Skeletal muscle cell (primary cell): ENCODE measurements around the gene ZDHHC24.
A peak's percentile ranks its signal among the peaks of the same experiment; 100 is the strongest.
"Not testable (repeated sequence)": the region's sequence is repeated elsewhere in the genome, so short reads cannot be mapped to it uniquely, and the experiment has no call there.

Experiments
- DNase-seq: peaks from one replicate; pipeline ENCODE4 v3.0.0-alpha.2; 2010; ENCODE audit warnings: low read depth
- H3K4me3 ChIP-seq: 2 replicates; pipeline ENCODE4 v1.5.1; 2011; ENCODE audit warnings: low read depth, mild to moderate bottlenecking, control low read depth, low read length, moderate library complexity

The ZDHHC24 gene

DNA sequence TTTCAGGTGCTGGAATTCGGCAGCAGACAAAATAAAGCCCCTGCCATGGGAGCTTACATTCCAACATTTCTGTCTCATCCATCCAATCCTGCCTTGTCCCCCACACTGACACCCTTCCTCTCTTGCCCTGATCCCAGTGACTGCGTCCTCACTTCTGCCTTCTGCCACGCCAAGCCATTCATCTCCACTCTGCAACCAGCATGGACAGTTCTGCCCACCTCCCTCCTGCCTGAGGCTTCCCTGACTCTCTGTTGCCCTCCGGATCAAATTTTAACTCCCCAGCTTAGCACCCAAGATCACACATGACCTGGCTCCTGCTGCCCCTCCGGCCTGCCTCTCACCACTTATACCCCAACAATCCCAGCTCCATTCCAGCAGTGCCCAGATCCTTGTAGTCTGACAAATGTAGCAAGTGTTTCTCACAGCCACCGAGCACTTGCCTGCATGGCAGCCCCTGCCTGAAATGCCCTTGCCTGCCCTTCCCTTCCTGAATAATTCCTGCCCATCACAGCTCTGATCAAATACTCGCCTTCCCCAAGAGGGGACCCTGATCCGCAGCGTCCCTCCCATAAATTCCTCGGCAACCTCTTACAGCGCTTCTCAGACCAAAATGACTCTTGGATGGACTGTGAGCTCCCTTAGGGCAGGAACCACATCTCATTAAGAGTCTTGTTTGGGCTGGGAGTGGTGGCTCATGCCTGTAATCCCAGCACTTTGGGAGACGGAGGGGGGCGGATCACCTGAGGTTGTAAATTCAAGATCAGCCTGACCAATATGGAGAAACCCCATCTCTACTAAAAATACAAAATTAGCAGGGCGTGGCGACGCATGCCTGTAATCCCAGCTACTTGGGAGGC is 3.2 kb upstream of the ZDHHC24 start:
- DNase-seq, result no peak
- H3K4me3 ChIP-seq, result no peak overlapping the region

DNA sequence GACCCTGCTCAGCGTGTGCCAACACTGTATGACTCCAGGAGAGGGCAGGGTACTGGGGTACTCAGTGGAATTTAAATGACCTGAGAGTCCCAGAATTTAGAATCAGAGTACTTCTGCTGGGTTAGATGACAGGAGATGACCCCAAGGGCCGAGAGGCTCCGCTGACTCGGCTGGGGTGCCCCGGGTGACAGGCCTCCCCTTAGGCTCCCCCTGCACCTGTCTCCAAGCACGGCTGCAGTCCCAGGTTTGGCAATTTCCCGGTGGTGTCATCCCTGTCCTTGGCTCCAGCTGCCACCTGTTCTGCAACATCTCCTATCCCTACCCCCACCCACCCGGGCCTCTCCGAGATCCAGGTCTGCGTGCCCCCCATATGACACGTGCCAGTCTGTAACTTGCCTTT is 2.2 kb upstream of the ZDHHC24 start:
- no peak for DNase-seq
- no peak overlapping the region for H3K4me3 ChIP-seq

DNA sequence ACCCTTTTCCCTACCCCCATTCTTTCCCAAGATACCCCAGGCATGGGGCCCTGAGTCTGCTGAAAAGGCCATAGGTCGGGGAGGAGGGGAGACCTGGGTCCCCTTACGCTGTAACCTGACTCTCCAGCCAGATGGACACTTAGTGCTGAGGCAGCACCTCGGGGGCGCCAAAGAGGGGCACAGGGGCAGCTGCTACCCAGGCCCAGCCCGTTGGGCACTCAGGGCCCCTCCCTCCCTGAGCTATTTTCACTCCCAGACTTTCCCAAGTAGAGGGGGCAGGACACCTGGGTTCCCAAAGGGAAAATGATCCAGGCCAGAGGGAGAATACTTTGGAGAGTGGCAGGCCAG is 1.8 kb upstream of the ZDHHC24 start:
- DNase-seq, result no peak
- no peak overlapping the region for H3K4me3 ChIP-seq

DNA sequence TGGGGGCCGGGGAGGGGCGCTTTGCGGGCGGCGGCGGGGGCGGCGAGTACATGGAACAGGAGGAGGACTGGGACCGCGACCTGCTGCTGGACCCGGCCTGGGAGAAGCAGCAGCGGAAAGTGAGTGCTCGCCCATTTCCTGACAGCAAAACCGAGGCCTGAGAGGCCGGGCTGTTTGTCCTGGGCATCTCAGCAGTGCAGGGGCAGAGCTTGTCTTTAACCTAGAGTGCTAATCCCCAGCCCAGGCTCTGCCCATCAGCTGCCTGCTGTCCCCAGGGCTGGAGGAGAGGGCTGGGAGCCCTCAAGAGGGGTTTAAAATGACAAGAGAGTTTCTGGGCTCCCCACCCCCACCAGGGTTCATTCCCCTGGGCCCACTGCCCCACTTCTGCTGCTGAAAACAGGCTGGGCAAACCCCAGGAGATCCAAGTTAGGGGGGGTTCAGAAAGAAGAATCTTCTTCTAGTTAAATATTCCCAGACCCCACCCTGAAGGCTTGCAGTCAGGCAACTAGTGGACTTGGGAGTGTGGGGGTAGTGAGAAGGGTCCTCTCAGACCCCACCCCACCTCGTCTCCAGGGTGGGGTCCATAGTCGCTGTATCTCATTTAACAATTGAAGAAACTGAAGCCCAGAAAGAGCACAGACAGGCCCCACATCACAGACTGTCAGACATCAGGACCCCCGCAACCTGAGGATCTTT is 1.3 kb upstream of the ZDHHC24 start:
- DNase-seq, result no peak
- no peak overlapping the region for H3K4me3 ChIP-seq

DNA sequence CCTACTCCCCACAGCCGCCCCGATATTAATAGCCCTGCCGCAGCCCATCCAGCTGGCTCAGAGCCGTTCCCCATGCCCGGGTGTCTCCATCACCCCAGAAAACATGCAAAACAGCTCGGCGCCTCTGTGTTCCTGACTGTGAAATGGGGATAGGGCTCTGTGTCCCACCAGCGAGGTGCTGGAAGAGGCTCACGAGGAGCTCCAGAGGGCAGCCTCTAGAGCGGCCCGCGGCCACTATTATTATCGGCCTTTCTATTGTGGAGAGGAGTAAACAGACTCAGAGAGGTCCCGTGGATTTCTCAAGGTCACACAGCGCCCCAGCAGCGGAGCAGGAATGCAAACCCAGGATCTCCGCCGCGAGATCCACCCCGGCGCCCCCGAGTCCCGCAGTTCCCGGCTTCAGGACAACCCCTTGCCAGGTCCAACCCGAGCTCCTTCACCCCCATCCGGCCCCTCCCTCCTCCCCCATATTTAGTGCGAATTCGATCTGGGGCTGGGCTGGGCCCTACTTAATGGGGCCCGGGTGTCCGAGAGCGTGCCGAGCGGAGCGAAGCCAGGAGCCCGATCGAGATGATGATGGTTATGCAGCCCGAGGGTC is 619 bp upstream of the ZDHHC24 start, which contains the start of gene ACTN3:
ACTN3 (plus strand) TSS at position 536 of the 598 bp plus-strand sequence; CDS start at position 571, 35 bp downstream.
- peak; percentile 6 for DNase-seq
- peak within 1 kb of the TSS; percentile 80 for H3K4me3 ChIP-seq

DNA sequence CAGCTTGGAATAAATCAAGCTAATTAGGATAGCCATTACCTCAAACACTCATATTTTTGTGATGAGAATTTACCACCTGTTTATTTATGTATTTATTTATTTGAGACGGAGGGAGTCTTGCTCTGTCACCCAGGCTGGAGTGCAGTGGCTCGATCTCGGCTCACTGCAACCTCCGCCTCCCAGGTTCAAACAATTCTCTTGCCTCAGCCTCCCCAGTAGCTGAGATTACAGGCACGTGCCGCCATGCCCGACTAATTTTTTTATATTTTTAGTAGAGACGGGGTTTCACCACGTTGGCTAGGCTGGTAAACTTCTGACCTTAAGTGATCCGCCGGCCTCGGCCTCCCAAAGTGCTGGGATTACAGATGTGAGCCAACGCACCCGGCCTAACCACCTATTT is 896 bp downstream of the ZDHHC24 start:
- not testable (repeated sequence) for DNase-seq

DNA sequence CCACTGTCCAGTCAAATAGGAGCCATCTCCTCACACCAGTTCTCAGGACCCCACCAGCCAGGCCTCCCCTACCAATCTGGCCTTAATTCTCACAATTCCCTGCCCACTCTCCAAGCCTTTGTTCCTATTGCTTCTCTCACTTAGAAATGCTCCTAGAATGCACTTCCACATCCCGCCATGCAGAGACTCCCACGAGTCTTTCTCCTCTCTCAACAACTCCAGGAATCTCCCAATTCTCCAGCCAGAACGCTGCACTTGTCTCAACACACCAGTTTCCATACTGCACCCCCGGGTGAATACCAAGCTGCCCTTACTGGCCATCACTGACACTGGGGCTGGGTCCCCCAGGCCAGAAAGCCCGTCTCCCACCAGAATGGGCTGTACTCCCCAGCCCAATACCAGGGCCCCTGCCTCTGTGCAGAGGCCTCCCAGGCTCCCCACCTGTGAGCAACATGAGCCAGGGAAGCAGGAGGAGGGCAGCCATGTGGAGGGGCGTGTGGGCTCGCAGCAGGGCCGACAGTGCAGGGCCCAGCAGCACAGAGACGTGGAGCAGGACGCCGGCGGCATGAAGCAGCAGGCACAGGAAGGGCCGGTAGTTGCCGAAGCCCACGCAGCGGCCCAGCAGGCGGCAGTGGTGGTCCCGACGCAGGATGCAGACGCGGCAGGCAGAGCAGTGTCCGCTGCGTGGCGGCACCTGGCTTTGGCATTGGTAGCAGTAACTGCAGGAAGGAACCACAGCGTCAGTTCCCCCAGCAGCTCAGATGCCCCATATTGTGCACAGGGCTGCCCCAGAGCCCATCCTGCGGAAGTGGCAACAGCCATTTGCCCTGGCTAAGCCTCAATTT is 2.4 kb downstream of the ZDHHC24 start:
- H3K4me3 ChIP-seq, result no peak overlapping the region
- DNase-seq, result peak; percentile 9

More for the DNA sequence above, 896 bp downstream of the ZDHHC24 start:
- H3K4me3 ChIP-seq, result peak overlapping the region; percentile 80

DNA sequence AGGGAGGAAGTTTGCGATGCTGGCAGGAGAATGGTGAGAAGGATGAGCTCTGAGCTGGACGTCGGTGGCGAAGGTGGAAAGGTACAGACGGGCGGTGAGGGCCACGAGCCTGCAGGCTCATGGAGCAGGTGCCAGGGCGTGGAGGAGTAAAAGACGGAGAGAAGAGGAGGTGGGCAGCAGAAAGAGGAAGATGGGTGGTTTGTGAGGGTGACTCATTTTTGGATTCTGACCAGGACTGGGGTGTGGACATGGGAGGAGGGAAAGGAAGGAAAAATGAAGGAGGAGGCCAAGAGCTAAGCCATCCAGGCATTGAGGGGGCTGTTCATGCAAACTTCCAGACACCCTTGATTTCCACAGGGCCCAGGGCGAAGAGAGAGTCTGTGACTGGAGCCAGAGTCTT is 3.5 kb downstream of the ZDHHC24 start:
- H3K4me3 ChIP-seq, result no peak overlapping the region
- no peak for DNase-seq

DNA sequence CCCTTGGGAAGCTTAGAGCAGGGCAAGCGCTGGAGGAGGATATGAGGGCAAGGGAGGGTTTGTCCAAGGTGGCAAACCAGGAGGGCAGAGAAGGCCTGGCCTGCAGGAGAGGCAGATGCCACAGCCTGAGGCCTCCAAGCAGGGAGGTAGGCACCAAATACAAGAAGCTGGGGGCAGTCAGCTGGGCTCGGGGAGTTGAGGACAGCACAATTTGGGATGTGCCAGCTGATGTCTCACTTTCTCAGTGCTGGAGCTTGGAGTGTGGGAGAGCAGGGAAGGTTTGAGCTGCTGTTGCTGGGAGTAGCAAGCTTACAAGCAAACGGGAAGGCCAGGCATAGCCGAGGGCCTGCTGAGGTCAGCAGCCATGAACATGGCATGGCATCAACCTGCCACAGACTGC is 4.0 kb downstream of the ZDHHC24 start:
- DNase-seq, result no peak
- no peak overlapping the region for H3K4me3 ChIP-seq

DNA sequence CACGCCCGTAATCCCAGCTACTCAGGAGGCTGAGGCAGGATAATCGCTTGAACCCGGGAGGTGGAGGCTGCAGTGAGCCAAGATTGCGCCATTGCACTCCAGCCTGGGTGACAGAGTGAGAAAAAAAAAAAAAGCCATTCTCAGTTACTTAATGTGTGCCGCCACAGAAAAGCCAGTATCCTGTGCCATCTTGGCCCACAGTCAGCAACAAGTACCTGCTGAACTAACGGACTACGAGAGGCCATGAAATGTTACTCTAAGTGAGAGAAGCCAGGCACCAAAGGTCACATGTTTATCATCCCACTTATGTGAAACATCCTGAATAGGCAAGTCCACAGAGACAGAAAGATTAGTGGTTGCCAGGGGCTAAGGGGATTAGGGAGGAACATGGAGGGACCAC is 5.2 kb downstream of the ZDHHC24 start:
- DNase-seq, H3K4me3 ChIP-seq: not testable (repeated sequence)

DNA sequence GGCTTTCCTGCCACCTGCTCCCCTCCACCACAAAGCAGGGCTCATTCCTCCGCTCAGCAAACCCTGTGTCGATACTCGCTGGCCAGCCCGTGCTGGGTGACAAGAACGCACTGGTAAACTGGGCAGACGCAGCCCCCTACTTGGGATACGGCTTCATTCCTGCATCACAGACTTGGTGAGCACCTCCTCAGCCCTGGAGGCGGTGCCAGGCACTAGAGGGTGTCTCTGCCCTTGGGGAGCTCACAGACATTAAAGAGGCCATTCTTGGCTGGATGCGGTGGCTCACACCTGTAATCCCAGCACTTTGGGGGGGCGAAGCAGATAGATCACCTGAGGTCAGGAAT is 6.0 kb downstream of the ZDHHC24 start:
- no peak for DNase-seq
- no peak overlapping the region for H3K4me3 ChIP-seq

DNA sequence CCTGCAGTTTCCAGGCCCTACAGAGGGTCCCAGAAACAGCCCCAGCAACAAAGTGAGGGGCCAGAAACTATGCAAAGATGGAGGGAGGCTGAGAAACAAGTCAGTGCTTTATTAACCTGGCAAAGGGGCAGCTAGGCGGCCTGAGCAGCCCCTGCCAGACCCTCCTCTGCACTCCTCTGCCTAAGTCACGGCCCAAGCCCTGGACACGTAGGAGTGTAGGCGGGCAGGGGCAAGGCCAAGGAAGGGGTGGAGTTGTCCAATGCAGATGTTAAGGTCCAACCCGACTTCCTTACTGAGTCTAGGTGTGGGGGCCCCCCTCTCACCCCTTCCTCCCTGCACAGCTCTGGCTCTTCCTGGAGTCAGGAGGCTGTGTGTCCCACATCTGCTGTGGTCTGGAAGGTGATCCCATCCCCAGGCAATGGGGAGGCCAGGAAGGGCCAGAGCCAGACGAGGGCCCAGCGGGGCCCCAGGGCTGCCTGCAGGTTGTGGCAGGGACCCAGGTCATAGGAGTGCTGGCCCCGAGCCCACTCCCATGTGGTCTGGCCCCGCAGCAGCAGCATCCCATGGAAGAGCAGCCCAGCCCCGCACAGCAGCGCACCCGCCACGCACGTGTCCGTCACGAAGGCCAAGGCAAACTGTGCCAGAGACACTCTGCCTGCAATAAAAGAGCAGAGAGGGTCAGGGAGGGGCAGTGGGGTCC is 6.5 kb downstream of the ZDHHC24 start:
- H3K4me3 ChIP-seq, result no peak overlapping the region
- no peak for DNase-seq

DNA sequence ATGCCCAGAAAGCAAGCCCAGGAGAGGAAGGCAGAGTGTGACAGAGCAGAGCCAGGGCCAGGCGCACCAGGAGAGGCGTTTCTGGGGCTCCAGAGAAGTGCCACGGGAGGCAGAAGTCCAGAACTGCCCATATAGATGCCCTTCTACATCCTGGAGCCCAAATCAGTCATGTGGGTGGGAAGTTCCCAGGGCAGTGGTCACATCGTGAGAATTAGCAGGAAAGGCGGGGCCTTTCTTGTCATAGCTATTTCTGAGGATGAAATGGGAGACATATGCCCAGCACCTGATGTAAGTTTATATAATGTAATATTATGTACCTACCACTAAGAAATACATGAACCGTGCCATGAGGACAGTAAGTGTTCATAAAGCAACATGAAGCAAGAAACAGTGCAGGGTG is 13.1 kb downstream of the ZDHHC24 start:
- no peak for DNase-seq
- no peak overlapping the region for H3K4me3 ChIP-seq

DNA sequence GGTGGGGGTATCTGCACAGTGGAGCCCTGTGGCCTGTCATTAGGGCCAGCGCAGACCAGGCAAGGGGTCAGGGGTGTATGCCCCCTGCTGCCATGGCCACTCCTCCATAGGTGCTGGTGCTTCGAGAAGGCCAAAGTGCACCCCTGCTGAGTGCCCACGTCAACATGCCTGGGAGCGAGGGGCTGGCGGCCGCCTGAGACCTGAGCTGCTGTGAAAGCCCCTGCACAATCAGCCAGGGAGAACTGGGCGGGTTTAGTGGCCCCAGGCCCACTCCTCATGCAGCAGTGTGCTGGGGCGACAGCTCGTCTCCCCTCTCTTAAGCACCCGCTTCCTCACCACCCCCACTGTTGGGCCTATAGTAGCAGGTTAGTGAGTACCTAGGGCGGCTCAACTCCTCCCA is 14.0 kb downstream of the ZDHHC24 start:
- DNase-seq, result no peak
- H3K4me3 ChIP-seq, result no peak overlapping the region

DNA sequence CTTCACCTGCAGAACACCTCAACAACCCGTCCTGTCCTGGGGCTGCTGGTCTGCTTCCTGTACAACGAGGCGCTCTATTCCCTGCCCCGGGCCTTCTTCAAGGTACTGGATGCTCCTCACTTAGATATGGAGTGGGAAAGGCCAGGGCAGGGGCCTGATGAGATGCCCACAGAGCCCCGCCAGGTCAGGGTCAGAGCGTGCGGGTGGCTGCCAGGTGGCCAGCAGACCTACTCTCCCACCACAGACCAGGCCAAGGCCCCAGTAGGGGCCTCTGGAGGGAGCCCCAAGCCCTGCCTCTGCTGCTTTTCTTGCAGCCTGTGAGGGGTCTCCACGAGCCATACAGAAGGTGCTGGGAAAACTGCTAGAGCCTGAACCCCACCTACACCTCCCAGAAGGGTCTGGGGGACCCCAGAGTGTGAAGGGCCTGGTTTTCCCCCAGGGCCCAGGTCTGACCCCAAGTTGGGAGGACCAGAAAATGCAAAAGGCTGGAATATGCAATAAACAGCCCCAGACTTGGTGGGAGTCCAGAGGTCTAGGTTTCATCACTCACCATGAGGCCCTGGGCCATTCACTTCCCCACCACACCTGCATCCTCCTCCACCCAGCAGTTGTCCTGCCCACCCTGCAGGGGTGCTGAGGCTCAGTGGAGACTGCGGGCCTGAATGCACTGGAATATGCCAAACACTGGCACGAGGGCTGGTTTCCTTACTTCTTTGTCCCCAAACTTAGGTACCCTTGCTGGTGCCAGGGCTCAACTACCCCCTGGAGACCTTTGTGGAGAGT is 14.7 kb downstream of the ZDHHC24 start:
- no peak for DNase-seq
- no peak overlapping the region for H3K4me3 ChIP-seq

DNA sequence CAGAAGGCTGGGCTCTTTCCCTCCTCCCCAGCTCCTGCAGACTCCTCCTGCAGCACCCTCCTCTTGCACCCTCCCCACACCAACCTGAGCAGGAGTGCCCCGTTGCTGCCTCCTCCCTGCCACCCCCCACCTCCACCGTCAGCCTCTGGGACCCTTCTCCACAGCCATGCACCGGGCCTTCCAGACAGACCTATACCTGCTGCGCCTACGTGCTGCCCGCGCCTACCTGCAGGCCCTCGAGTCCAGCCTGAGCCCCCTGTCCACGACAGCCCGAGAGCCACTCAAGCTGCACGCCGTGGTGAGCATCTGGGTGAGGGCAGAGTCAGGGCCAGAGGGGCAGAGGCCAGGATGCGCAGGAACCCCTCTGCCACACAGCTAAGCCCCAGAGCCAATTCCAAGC is 16.2 kb downstream of the ZDHHC24 start:
- H3K4me3 ChIP-seq, result no peak overlapping the region
- DNase-seq, result no peak

DNA sequence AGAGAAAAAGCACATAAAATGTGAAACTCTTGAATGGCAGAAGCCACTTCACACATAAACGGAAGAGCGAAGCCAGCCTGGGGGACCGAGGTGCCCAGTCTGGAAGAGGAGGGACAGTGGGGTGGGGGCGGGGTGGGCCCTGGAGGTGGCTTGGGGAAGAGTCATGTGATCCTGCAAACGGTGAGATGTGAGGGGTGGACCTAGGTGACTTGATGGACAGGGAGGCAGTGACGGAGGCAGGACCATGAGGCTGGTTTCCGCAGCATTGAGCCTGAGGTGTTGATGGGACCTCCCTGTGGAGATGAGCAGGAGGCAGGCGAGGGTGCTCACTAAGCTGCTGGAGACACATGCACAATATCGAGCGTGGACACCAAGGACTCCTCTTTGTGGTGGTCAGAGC is 16.8 kb downstream of the ZDHHC24 start:
- no peak for DNase-seq
- H3K4me3 ChIP-seq, result no peak overlapping the region

DNA sequence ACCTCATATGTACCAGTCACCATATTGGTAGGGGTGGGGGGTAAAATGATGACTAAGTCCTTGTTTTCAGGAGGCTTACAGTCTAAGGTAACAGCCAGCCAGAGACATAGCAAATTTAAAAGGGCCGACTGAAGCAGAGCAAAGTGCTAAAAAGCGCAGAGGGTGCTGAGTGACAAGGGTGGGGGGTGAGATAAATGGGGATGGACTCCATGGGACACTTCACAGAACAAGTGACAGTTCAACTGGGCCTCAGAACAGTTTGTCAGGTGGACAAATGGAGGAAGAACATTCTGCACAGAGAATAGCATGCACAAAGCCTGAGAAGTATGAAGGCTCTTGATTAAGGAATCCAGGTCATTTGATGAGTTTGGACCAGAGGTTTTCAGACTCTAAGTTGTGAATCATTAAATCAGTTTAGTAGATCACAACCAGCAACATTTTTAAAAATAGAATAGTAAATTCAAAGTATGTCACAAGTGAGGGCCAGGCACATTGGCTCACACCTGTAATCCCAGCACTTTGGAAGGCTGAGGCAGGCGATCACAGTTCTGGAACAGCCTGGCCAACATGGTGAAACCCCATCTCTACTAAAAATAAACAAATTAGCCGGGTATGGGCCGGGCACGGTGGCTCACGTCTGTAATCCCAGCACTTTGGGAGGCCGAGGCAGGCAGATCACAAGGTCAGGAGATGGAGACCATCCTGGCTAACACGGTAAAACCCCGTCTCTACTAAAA is 21.4 kb downstream of the ZDHHC24 start:
- DNase-seq, result no peak
- H3K4me3 ChIP-seq, result no peak overlapping the region
